ENCODE data around the gene MS4A4A. TPM values are rescaled to one million over a fixed set of nuclear protein-coding genes. Genes with fewer than 3 reads are reported as not detected.
A peak's percentile ranks its signal among the peaks of the same experiment; 100 is the strongest.

The MS4A4A gene
- polyA plus RNA-seq, 1 donor from 2014 or later, result not detected

GRCh38 chr11:60328460-60328859, 48.0 kb downstream of the MS4A4A start:
- Histone ChIP-seq H3K27ac (ENCODE audit: low read length) (no peak overlapping the region), H4K20me1 (ENCODE audit: insufficient read depth) (no peaks in the 10 kb centered on the region), H3K36me3 (ENCODE audit: insufficient read depth, low read length) (no peaks in the 10 kb centered on the region), H3K4me3 (ENCODE audit: low read length) (no peak overlapping the region), H3K9me2 (ENCODE audit: insufficient read depth, low read length) (no peaks in the 10 kb centered on the region), H2AFZ (ENCODE audit: low read depth, low read length) (no peak overlapping the region), H3K79me2 (replicated peaks; ENCODE audit: insufficient read depth, low read length) (no peaks in the 10 kb centered on the region), H3K27me3 (ENCODE audit: insufficient read depth, low read depth, low read length) (no peaks in the 10 kb centered on the region), H3K9ac (ENCODE audit: low read length) (no peak overlapping the region), H3K4me2 (ENCODE audit: low read length) (no peak overlapping the region), H3K9me3 (ENCODE audit: low read length) (no peaks in the 10 kb centered on the region), H3F3A (ENCODE audit: insufficient read depth, low read length, poor library complexity, severe bottlenecking) (no peaks in the 10 kb centered on the region)
- TF ChIP-seq CTCF (IDR thresholded peaks at IDR 0.05; ENCODE audit: poor library complexity, severe bottlenecking) (no peak), POLR2AphosphoS5 (IDR thresholded peaks at IDR 0.05) (no peak), EP300 (conservative IDR thresholded peaks at IDR 0.05; ENCODE audit: poor library complexity, severe bottlenecking) (no peak), MXI1 (conservative IDR thresholded peaks at IDR 0.05; ENCODE audit: poor library complexity, severe bottlenecking) (no peak), REST (IDR thresholded peaks at IDR 0.05; ENCODE audit: borderline replicate concordance) (no peak), EZH2 (IDR thresholded peaks at IDR 0.05; ENCODE audit: borderline replicate concordance, insufficient read depth, low read length, poor library complexity, severe bottlenecking) (no peak), TAF1 (IDR thresholded peaks at IDR 0.05; ENCODE audit: low read depth) (no peak)

- Histone ChIP-seq H3K9ac (ENCODE audit: low read length) (no peak overlapping the region), H3K36me3 (ENCODE audit: insufficient read depth, low read length) (no peaks in the 10 kb centered on the region), H3K79me2 (replicated peaks; ENCODE audit: insufficient read depth, low read length) (no peaks in the 10 kb centered on the region), H3K27me3 (ENCODE audit: insufficient read depth, low read depth, low read length) (no peaks in the 10 kb centered on the region), H2AFZ (ENCODE audit: low read depth, low read length) (no peak overlapping the region), H3K4me2 (ENCODE audit: low read length) (no peak overlapping the region), H3K9me3 (ENCODE audit: low read length) (no peaks in the 10 kb centered on the region), H4K20me1 (ENCODE audit: insufficient read depth) (no peaks in the 10 kb centered on the region), H3K4me3 (ENCODE audit: low read length) (no peak overlapping the region), H3F3A (ENCODE audit: insufficient read depth, low read length, poor library complexity, severe bottlenecking) (no peaks in the 10 kb centered on the region), H3K27ac (ENCODE audit: low read length) (no peak overlapping the region), H3K9me2 (ENCODE audit: insufficient read depth, low read length) (no peaks in the 10 kb centered on the region)
- TF ChIP-seq EP300 (conservative IDR thresholded peaks at IDR 0.05; ENCODE audit: poor library complexity, severe bottlenecking), result no peak
- TF ChIP-seq RAD21 (conservative IDR thresholded peaks at IDR 0.05), result no peak
- no peak for TF ChIP-seq POLR2AphosphoS5 (IDR thresholded peaks at IDR 0.05)
Measured at GRCh38 chr11:60332846-60333245, 52.4 kb downstream of the MS4A4A start.

GRCh38 chr11:60334005-60334620, 53.6 kb downstream of the MS4A4A start:
- Histone ChIP-seq H2AFZ (ENCODE audit: low read depth, low read length) (no peak overlapping the region), H3K9ac (ENCODE audit: low read length) (no peak overlapping the region), H3K4me2 (ENCODE audit: low read length) (no peak overlapping the region), H3K27ac (ENCODE audit: low read length) (no peak overlapping the region), H3K4me3 (ENCODE audit: low read length) (no peak overlapping the region), H3K27me3 (ENCODE audit: insufficient read depth, low read depth, low read length) (no peaks in the 10 kb centered on the region), H3K36me3 (ENCODE audit: insufficient read depth, low read length) (no peaks in the 10 kb centered on the region), H3K9me3 (ENCODE audit: low read length) (no peaks in the 10 kb centered on the region), H4K20me1 (ENCODE audit: insufficient read depth) (no peaks in the 10 kb centered on the region), H3K9me2 (ENCODE audit: insufficient read depth, low read length) (no peaks in the 10 kb centered on the region), H3K79me2 (replicated peaks; ENCODE audit: insufficient read depth, low read length) (no peaks in the 10 kb centered on the region), H3F3A (ENCODE audit: insufficient read depth, low read length, poor library complexity, severe bottlenecking) (no peaks in the 10 kb centered on the region)
- no peak for TF ChIP-seq EZH2 (IDR thresholded peaks at IDR 0.05; ENCODE audit: borderline replicate concordance, insufficient read depth, low read length, poor library complexity, severe bottlenecking)
- no peak for TF ChIP-seq MXI1 (conservative IDR thresholded peaks at IDR 0.05; ENCODE audit: poor library complexity, severe bottlenecking)
- TF ChIP-seq POLR2AphosphoS5 (IDR thresholded peaks at IDR 0.05), result no peak
- TF ChIP-seq EP300 (conservative IDR thresholded peaks at IDR 0.05; ENCODE audit: poor library complexity, severe bottlenecking), result no peak
- no peak for TF ChIP-seq TAF1 (IDR thresholded peaks at IDR 0.05; ENCODE audit: low read depth)
- TF ChIP-seq SMC3 (conservative IDR thresholded peaks at IDR 0.05; ENCODE audit: poor library complexity), result peak; percentile 39
- no peak for TF ChIP-seq RAD21 (conservative IDR thresholded peaks at IDR 0.05)
- TF ChIP-seq REST (IDR thresholded peaks at IDR 0.05; ENCODE audit: borderline replicate concordance), result no peak
- TF ChIP-seq CTCF (IDR thresholded peaks at IDR 0.05; ENCODE audit: poor library complexity, severe bottlenecking), result peak; percentile 61
